ENCODE results near the gene PRKCA. TPM values are rescaled to one million over a fixed set of nuclear protein-coding genes. Genes with fewer than 3 reads are reported as not detected.

Gene PRKCA
- total and polyA plus RNA-seq, 2 donors (not counting 3 experiments of a cell fraction or from before 2014, with no cell fraction given) = 7.5 to 34.2 TPM

- dilution Hi-C loops (cut with MboI; ENCODE audit: extremely low pct_ligation_motif_present, low sequenced_read_pairs) (no loop called here), intact Hi-C loops (cut with micrococcal nuclease) (no loop called here)
- H4K20me1 ChIP-seq (replicated peaks; ENCODE audit: control insufficient read depth, extremely low read depth, insufficient read depth, low read length) = no peaks in the 10 kb centered on the region
- H3K4me3 ChIP-seq (replicated peaks in 1 of 3; ENCODE audit: insufficient read depth in 1 of 3, low read depth in 1 of 3, low read length in 3 of 3) = no peak overlapping the region
- BruUV-seq (replicated peaks) = no TSS peak
- no peak overlapping the region for H3K9ac ChIP-seq (replicated peaks; ENCODE audit: extremely low read depth, insufficient read depth, low read length)
- H3K4me2 ChIP-seq (ENCODE audit: insufficient read depth, low read length) = no peak overlapping the region
- no peaks in the 10 kb centered on the region for H3K9me3 ChIP-seq (replicated peaks; ENCODE audit: control insufficient read depth, insufficient read depth, low read length)
- H3K36me3 ChIP-seq (ENCODE audit: control insufficient read depth in 2 of 2, extremely low read depth in 1 of 2, insufficient read depth in 2 of 2, low read length in 2 of 2) = no peaks in the 10 kb centered on the region
- DNase-seq (ENCODE audit: low read depth, low spot score) (no peak), FAIRE-seq (no peak)
- POLR2A ChIA-PET = no interaction called here
- H3K27ac ChIP-seq (ENCODE audit: insufficient read depth, low read depth, low read length) = no peak overlapping the region
- TF ChIP-seq MAX (IDR thresholded peaks at IDR 0.05; ENCODE audit: insufficient read depth, insufficient read length) (no peak), POLR2AphosphoS5 (IDR thresholded peaks at IDR 0.05; ENCODE audit: insufficient read depth, low read depth, low read length) (no peak), FOS (IDR thresholded peaks at IDR 0.05; ENCODE audit: borderline replicate concordance, insufficient read depth, low read length) (no peak), POLR2A (IDR thresholded peaks at IDR 0.05; ENCODE audit: low read depth, low read length) (no peak), CTCF (IDR thresholded peaks at IDR 0.05; ENCODE audit: extremely low read depth in 1 of 2, insufficient read depth in 1 of 2, low read depth in 1 of 2, low read length in 2 of 2) (no peak), EZH2 (IDR thresholded peaks at IDR 0.05; ENCODE audit: borderline replicate concordance, low read depth, low read length, severe bottlenecking) (no peak), MYC (IDR thresholded peaks at IDR 0.05; ENCODE audit: low read depth, low read length) (no peak), JUN (IDR thresholded peaks at IDR 0.05; ENCODE audit: borderline replicate concordance, insufficient read depth, insufficient read length, low read depth) (no peak), GATA2 (IDR thresholded peaks at IDR 0.05; ENCODE audit: insufficient read depth, insufficient read length, low read depth, low read length) (no peak)
- H3K4me1 ChIP-seq (ENCODE audit: control insufficient read depth, extremely low read depth, insufficient read depth, low read length) = no peaks in the 10 kb centered on the region
- CTCF ChIA-PET = no interaction called here
- H3K27me3 ChIP-seq (ENCODE audit: control insufficient read depth in 2 of 2, insufficient read depth in 2 of 2, low read length in 2 of 2) = no peaks in the 10 kb centered on the region
- H2AFZ ChIP-seq (ENCODE audit: low read depth, low read length) = no peak overlapping the region
- H3K79me2 ChIP-seq (ENCODE audit: control insufficient read depth, insufficient read depth, low read length) = no peaks in the 10 kb centered on the region
- no peaks in the 10 kb centered on the region for H3K9me1 ChIP-seq (replicated peaks; ENCODE audit: control insufficient read depth, extremely low read depth, insufficient read depth, low read length)
Observed at GRCh38 chr17:66843627-66844026, 541.2 kb downstream of the PRKCA start.

All from endothelial cell of umbilical vein (primary cell).